ENCODE results near the gene RHEBL1.

DNA sequence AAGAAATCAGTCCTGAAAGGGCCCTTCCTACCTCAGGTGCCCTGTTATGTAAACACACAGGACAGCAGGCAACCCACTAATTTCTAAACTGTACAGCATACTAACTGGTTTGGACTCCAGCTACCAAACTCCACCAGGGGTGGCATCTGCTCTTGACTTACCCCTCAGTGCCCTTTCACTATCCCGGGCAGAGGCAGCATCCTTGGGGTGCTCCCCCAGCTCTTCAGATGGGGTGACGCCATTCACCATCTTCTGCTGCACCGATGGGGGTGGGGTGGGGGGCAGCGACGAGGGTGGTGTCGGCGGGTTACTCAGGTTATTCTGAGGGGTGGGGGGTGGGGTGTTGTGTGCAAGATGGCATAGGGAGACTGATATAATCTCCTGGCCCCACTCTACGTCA lies 39.7 kb downstream of the RHEBL1 start:
- TF ChIP-seq, protein P1, sequence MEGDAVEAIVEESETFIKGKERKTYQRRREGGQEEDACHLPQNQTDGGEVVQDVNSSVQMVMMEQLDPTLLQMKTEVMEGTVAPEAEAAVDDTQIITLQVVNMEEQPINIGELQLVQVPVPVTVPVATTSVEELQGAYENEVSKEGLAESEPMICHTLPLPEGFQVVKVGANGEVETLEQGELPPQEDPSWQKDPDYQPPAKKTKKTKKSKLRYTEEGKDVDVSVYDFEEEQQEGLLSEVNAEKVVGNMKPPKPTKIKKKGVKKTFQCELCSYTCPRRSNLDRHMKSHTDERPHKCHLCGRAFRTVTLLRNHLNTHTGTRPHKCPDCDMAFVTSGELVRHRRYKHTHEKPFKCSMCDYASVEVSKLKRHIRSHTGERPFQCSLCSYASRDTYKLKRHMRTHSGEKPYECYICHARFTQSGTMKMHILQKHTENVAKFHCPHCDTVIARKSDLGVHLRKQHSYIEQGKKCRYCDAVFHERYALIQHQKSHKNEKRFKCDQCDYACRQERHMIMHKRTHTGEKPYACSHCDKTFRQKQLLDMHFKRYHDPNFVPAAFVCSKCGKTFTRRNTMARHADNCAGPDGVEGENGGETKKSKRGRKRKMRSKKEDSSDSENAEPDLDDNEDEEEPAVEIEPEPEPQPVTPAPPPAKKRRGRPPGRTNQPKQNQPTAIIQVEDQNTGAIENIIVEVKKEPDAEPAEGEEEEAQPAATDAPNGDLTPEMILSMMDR (IDR thresholded peaks at IDR 0.05): no peak
- TF ChIP-seq POLR2A (IDR thresholded peaks at IDR 0.05): no peak

Measured in testis (tissue), 2 donors.